SU-DHL-6 (cell line): ENCODE measurements around the gene LLGL2.

Experiments used
- CTCF ChIP-seq: fragments of 200-600 bp; sonication (generic); IDR thresholded peaks from one replicate; pipeline ENCODE4 v1.5.1; 2017; ENCODE audit warnings: antibody characterized with exemption, mild to moderate bottlenecking, low read length, moderate library complexity; ENCODE audit not compliant: insufficient read depth, poor library complexity, severe bottlenecking
- EZH2phosphoT487 ChIP-seq: fragments of 200-600 bp; sonication (generic), shearing (Covaris generic); conservative IDR thresholded peaks from 2 replicates; pipeline ENCODE4 v1.6.1; 2018; ENCODE audit warnings: mild to moderate bottlenecking, antibody characterized with exemption, low read length, moderate library complexity, mixed read lengths

GRCh38 chr17:75492555-75493168, 32.8 kb upstream of the LLGL2 start:
- TF ChIP-seq CTCF, result no peak
- no peak for TF ChIP-seq EZH2phosphoT487
